Measurements from ENCODE around the gene RNF114.
A peak's percentile ranks its signal among the peaks of the same experiment; 100 is the strongest.

The RNF114 gene

DNA sequence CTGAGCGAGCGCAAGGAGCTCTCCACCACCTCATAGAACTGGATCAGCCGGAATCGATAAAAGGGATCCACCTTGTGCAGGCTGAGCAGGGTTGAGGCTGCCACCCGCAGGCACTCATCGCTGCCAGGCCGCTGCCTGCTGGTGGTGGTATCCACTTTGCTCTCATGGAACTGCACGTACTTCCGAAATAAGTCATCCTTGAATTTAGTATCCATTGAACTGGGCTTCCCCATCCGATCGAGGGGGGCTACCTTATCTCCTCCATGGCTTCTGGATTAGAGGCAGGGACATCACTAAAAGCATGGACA, 28.0 kb upstream of the RNF114 start:
- H3K4me3 Mint-ChIP-seq: no peak overlapping the region
- ATAC-seq (replicated peaks) (no peak), DNase-seq (no peak)
- H3K4me1 Mint-ChIP-seq (ENCODE audit: low read depth in 2 of 2): peaks cover 13 to 22% of the 10 kb centered on the region in 2 donors
- H3K27me3 Mint-ChIP-seq: no peaks in the 10 kb centered on the region
- H3K27ac Mint-ChIP-seq: peak overlapping the region in 1 of 2 donors; percentile 39
- peaks cover 44% of the 10 kb centered on the region for H3K36me3 Mint-ChIP-seq (ENCODE audit: insufficient read depth)
- H3K9me3 Mint-ChIP-seq: no peaks in the 10 kb centered on the region

DNA sequence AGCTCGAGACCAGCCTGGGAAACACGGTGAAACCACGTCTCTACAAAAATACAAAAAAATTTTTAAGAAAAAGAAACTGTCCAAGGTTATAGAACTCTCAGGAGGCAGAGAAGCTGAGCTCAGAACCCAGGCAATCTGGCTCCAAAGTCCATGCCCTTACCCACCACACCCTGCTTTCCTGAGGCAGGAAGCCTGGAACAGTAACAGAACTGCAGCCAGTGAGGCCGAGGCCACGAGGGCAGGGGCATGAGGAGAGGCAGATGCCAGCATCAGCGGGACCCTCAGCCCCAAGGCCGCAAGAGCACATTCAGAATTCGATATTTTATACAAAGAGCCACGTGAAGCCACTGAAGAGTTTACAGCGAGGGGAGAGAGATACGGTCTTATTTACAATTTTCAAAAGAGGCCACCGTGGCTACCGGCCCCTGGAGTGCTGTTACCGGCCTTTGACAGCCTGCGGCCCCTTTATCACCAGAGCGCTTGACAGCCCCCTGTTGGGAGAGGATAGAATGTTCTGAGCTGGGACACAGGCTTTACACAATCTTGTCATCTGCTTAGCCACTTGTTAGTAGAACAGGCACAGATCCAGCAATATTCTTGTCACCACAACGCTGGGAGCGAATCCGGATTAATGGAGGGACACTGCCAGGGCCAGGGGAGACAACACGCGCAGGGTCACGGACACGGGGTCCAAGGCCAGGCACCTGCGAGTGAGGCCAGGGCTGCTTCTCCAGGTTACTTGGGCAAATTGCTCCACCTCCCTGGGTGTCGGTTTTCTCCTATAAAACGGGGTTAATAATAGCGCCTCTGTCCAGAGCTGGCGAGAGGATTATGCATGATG, 26.5 kb upstream of the RNF114 start:
- H3K4me3 Mint-ChIP-seq: no peak overlapping the region
- no peaks in the 10 kb centered on the region for H3K27me3 Mint-ChIP-seq
- H3K9me3 Mint-ChIP-seq: no peaks in the 10 kb centered on the region
- H3K36me3 Mint-ChIP-seq (ENCODE audit: insufficient read depth): peaks cover 44% of the 10 kb centered on the region
- H3K27ac Mint-ChIP-seq: peak overlapping the region in 1 of 2 donors; percentile 55
- ATAC-seq (replicated peaks) (no peak), DNase-seq (no peak)
- H3K4me1 Mint-ChIP-seq (ENCODE audit: low read depth in 2 of 2): peaks cover 21 to 36% of the 10 kb centered on the region in 2 donors

DNA sequence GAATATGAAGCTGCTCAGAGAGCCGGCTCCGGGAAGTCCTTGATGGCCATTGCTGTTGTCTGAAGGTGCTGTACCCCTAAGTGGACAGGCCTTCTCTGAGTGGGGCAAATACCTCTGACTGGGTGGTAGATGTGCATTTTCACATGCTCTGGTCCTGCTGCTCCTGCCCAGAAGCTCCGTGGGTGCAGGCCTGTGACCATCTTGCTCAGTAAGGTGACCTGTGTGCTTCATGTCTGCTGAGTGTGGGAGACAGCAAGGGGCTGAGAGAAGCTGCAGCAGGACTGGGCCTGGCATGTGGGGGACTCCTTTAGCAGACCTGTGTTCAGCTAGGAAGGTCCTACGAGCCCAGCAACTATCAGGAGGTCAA, 25.9 kb upstream of the RNF114 start:
- H3K36me3 Mint-ChIP-seq (ENCODE audit: insufficient read depth): peaks cover 44% of the 10 kb centered on the region
- H3K27me3 Mint-ChIP-seq: no peaks in the 10 kb centered on the region

GRCh38 chr20:49913399-49914047, 22.7 kb upstream of the RNF114 start:
- ATAC-seq (replicated peaks) (no peak), DNase-seq (no peak)
- Mint-ChIP-seq H3K27me3 (no peaks in the 10 kb centered on the region), H3K4me3 (peak overlapping the region; percentile 91 to 97), H3K27ac (peak overlapping the region; percentile 100), H3K36me3 (ENCODE audit: insufficient read depth) (peaks cover 46% of the 10 kb centered on the region), H3K4me1 (ENCODE audit: low read depth in 2 of 2) (peaks cover 35 to 44% of the 10 kb centered on the region in 2 donors), H3K9me3 (no peaks in the 10 kb centered on the region)

More for the DNA sequence above, 25.9 kb upstream of the RNF114 start:
- no peak overlapping the region for H3K4me3 Mint-ChIP-seq
- H3K9me3 Mint-ChIP-seq: no peaks in the 10 kb centered on the region
- DNase-seq (no peak), ATAC-seq (replicated peaks) (no peak)
- H3K27ac Mint-ChIP-seq: peak overlapping the region; percentile 54 to 55
- H3K4me1 Mint-ChIP-seq (ENCODE audit: low read depth in 2 of 2): peaks cover 24 to 38% of the 10 kb centered on the region in 2 donors

DNA sequence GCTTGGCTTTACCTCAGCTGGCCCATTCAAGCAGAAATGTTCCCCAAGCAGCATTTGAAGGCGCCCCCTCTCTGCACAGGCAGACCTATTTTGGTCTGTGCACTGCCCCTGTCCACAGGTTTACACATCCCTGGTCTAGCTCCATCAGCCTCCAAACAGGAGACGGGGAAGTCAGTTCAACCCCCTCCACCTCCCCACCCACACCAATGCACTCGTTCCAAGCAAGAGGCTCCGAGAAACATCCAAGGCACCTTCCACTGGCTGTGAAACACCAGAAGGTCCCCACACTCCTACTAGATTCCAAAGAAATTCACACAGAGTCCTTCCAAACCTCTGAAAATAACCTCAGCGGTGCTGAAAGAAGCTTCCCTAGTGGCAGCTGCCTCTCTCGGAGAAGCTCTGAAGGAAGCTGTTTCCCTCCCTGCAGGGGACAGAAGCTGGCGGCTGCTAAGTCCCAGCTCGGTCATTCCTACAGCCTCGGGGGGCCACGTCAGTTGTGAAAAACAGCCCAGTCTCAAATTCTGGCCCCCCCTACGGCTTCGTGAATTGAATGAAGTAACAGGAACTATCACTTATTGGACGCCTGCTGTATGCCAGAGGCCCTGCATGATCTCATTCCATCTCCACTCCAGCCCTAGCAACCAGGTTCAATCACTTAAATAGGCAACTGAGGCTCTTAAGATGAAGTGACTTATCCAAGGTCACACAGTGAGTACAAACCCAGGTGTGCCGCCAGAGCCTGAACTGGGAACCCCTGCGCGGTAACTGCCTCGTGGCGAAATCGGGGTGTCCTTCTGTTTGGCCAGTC, 21.7 kb upstream of the RNF114 start:
- peaks cover 42% of the 10 kb centered on the region for H3K36me3 Mint-ChIP-seq (ENCODE audit: insufficient read depth)
- peak overlapping the region; percentile 100 for H3K27ac Mint-ChIP-seq
- no peaks in the 10 kb centered on the region for H3K27me3 Mint-ChIP-seq
- DNase-seq: peak in 1 of 3 experiments; percentile 15
- ATAC-seq (replicated peaks): peak; percentile 10
- peak overlapping the region; percentile 91 to 97 for H3K4me3 Mint-ChIP-seq
- no peaks in the 10 kb centered on the region for H3K9me3 Mint-ChIP-seq
- peaks cover 35 to 44% of the 10 kb centered on the region in 2 donors for H3K4me1 Mint-ChIP-seq (ENCODE audit: low read depth in 2 of 2)

DNA sequence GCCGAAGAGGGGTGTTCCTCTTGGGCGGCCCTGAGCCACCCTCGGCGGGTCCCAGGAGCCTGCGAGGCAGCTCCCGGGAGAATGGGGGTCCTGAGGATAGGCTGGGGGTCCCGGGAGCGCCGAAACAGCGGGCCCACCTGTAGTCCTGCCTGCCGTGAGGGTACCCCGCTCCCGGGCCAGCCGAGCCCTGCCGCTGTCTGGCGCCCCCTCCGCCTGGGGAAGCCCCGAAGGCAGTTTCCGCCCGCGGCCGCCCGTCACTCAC, 21.1 kb upstream of the RNF114 start:
- ATAC-seq (replicated peaks) (peak; percentile 70), DNase-seq (no peak)
- peak overlapping the region; percentile 100 for H3K27ac Mint-ChIP-seq
- peaks cover 39% of the 10 kb centered on the region for H3K36me3 Mint-ChIP-seq (ENCODE audit: insufficient read depth)
- H3K4me1 Mint-ChIP-seq (ENCODE audit: low read depth in 2 of 2): peaks cover 35 to 44% of the 10 kb centered on the region in 2 donors
- peak overlapping the region; percentile 91 to 97 for H3K4me3 Mint-ChIP-seq
- no peaks in the 10 kb centered on the region for H3K27me3 Mint-ChIP-seq
- H3K9me3 Mint-ChIP-seq: no peaks in the 10 kb centered on the region

- Mint-ChIP-seq H3K36me3 (ENCODE audit: insufficient read depth) (peaks cover 34% of the 10 kb centered on the region), H3K27me3 (no peaks in the 10 kb centered on the region), H3K27ac (peak within 1 kb of the TSS; percentile 100), H3K4me3 (peak within 1 kb of the TSS; percentile 91 to 97), H3K9me3 (no peaks in the 10 kb centered on the region), H3K4me1 (ENCODE audit: low read depth in 2 of 2) (peaks cover 32 to 44% of the 10 kb centered on the region in 2 donors)
- DNase-seq (peak; percentile 92 to 93 (median 93)), ATAC-seq (replicated peaks) (peak; percentile 77)
Measured at GRCh38 chr20:49915380-49916145, 20.6 kb upstream of the RNF114 start, which contains the start of gene SPATA2. TSS of gene SPATA2 (minus strand) at chr20:49915529. CDS start at chr20:49908490, 7,039 bp downstream.

DNA sequence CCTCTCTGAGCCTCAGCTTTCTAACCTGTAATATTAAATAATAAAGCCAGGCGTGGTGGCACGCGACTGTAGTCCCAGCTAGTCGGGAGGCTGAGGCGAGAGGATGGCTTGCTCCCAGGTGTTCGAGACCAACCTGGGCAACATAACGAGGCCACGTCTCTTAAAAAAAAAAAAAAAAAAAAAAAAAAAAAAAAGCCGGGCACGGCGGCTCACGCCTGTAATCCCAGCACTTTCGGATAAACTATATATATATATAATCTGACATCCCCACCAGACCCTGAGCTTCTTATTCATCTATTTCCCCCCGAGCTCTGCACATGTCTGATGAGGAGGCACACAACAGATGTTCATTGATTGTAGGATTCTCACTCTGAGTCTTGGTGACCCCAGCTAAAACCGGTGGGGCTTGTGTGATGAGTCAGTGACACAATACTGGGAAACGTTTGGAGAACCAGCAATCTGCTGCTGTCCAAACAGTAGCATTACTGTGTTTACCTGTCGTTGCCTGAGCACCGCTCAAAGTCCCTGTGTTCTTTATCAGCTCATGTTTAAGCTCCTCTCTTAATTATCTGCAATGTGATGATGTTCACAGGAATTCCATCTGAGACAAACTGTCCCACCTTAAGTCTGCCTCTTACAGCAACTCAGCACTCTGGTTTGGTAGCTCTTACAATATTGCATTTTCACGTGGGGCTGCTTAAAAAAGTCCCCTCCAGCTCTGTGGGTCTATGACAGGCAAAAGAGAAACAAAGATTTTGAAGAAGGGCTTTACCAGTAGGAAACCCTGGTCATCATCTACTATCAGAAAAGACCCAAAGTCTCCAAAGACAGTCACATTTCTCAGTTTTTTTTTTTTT, 19.8 kb upstream of the RNF114 start:
- Mint-ChIP-seq H3K4me3 (peak overlapping the region; percentile 91 to 97), H3K27me3 (no peaks in the 10 kb centered on the region), H3K9me3 (no peaks in the 10 kb centered on the region), H3K36me3 (ENCODE audit: insufficient read depth) (peaks cover 33% of the 10 kb centered on the region), H3K4me1 (ENCODE audit: low read depth in 2 of 2) (peaks cover 29 to 39% of the 10 kb centered on the region in 2 donors), H3K27ac (peak overlapping the region; percentile 100)
- ATAC-seq (replicated peaks): peak; percentile 5
- DNase-seq: peak in 1 of 3 experiments; percentile 37

- Mint-ChIP-seq H3K36me3 (ENCODE audit: insufficient read depth) (peaks cover 33% of the 10 kb centered on the region), H3K4me3 (no peak overlapping the region), H3K27ac (peak overlapping the region in 1 of 2 donors; percentile 55), H3K27me3 (peaks cover 6% of the 10 kb centered on the region in 2 donors), H3K9me3 (no peaks in the 10 kb centered on the region), H3K4me1 (ENCODE audit: low read depth in 2 of 2) (peaks cover 23 to 25% of the 10 kb centered on the region in 2 donors)
- ATAC-seq (replicated peaks) (no peak), DNase-seq (no peak)
Measured at GRCh38 chr20:49918446-49918845, 17.8 kb upstream of the RNF114 start.

DNA sequence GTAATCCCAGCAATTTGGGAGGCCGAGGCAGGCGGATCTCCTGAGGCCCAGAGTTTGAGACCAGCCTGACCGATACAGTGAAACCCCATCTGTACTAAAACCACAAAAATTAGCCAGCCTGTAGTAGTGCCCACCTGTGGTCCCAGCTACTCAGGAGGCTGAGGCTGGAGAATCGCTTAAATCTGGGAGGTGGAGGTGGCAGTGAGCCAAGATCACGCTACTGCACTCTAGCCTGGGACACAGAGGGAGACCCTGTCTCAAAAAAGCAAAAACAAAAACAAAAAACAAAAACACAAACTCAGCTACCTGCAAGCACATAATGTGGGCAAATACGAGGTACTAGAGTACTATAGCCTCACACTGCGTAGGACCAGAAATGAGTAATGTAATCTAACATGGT, 17.2 kb upstream of the RNF114 start:
- Mint-ChIP-seq H3K9me3 (no peaks in the 10 kb centered on the region), H3K4me3 (no peak overlapping the region), H3K27me3 (peaks cover 9 to 11% of the 10 kb centered on the region in 2 donors), H3K27ac (peak overlapping the region in 1 of 2 donors; percentile 55), H3K4me1 (ENCODE audit: low read depth in 2 of 2) (peaks cover 20% of the 10 kb centered on the region in 2 donors), H3K36me3 (ENCODE audit: insufficient read depth) (peaks cover 32% of the 10 kb centered on the region)
- DNase-seq: no peak
- ATAC-seq (replicated peaks): no peak

- no peak for DNase-seq
- ATAC-seq (replicated peaks): no peak
- H3K27me3 Mint-ChIP-seq: peaks cover 9 to 11% of the 10 kb centered on the region in 2 donors
- no peak overlapping the region for H3K4me3 Mint-ChIP-seq
- H3K9me3 Mint-ChIP-seq: no peaks in the 10 kb centered on the region
- H3K36me3 Mint-ChIP-seq (ENCODE audit: insufficient read depth): peaks cover 28% of the 10 kb centered on the region
- peaks cover 15 to 17% of the 10 kb centered on the region in 2 donors for H3K4me1 Mint-ChIP-seq (ENCODE audit: low read depth in 2 of 2)
- no peak overlapping the region for H3K27ac Mint-ChIP-seq
Measured at GRCh38 chr20:49919461-49919860, 16.7 kb upstream of the RNF114 start.

- ATAC-seq (replicated peaks): no peak
- peaks cover 9 to 11% of the 10 kb centered on the region in 2 donors for H3K27me3 Mint-ChIP-seq
- no peaks in the 10 kb centered on the region for H3K4me1 Mint-ChIP-seq (ENCODE audit: low read depth in 2 of 2)
- no peaks in the 10 kb centered on the region for H3K9me3 Mint-ChIP-seq
- H3K4me3 Mint-ChIP-seq: no peak overlapping the region
- no peak overlapping the region for H3K27ac Mint-ChIP-seq
- no peaks in the 10 kb centered on the region for H3K36me3 Mint-ChIP-seq (ENCODE audit: insufficient read depth)
- no peak for DNase-seq
Measured at GRCh38 chr20:49924247-49924646, 11.9 kb upstream of the RNF114 start.

Measured in effector memory CD8-positive, alpha-beta T cell (primary cell).